ENCODE data around the gene LSR.

DNA sequence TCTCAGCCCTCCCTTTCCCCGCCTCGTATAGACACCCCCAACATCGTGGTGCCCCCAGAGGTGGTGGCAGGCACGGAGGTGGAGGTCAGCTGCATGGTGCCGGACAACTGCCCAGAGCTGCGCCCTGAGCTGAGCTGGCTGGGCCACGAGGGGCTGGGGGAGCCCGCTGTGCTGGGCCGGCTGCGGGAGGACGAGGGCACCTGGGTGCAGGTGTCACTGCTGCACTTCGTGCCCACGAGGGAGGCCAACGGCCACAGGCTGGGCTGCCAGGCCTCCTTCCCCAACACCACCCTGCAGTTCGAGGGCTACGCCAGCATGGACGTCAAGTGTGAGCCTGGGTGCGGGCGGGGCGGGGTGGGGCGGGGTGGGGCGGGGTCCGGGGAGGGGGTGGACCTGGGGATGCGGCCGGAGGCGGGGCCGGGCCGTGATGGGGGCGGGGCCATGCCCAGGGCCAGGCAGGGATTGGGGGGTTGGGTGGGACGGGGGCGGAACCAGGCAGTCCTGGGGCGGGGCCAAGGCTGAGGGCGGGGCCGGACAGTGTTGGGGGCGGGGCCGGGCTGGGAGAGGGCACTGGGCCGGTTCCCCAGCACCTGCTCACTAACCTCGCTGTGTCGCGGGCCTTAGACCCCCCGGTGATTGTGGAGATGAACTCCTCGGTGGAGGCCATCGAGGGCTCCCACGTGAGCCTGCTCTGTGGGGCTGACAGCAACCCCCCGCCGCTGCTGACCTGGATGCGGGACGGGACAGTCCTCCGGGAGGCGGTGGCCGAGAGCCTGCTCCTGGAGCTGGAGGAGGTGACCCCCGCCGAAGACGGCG, 50.9 kb downstream of the LSR start:
- TF ChIP-seq, protein P1, sequence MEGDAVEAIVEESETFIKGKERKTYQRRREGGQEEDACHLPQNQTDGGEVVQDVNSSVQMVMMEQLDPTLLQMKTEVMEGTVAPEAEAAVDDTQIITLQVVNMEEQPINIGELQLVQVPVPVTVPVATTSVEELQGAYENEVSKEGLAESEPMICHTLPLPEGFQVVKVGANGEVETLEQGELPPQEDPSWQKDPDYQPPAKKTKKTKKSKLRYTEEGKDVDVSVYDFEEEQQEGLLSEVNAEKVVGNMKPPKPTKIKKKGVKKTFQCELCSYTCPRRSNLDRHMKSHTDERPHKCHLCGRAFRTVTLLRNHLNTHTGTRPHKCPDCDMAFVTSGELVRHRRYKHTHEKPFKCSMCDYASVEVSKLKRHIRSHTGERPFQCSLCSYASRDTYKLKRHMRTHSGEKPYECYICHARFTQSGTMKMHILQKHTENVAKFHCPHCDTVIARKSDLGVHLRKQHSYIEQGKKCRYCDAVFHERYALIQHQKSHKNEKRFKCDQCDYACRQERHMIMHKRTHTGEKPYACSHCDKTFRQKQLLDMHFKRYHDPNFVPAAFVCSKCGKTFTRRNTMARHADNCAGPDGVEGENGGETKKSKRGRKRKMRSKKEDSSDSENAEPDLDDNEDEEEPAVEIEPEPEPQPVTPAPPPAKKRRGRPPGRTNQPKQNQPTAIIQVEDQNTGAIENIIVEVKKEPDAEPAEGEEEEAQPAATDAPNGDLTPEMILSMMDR (conservative IDR thresholded peaks at IDR 0.05; ENCODE audit: low read depth in 2 of 2): no peak
- TF ChIP-seq JUNB (IDR thresholded peaks at IDR 0.05; ENCODE audit: unreplicated experiment): no peak
- TF ChIP-seq CREB1 (CRISPR knock-in tag; IDR thresholded peaks at IDR 0.05; ENCODE audit: low read depth): no peak
- TF ChIP-seq, protein P2, sequence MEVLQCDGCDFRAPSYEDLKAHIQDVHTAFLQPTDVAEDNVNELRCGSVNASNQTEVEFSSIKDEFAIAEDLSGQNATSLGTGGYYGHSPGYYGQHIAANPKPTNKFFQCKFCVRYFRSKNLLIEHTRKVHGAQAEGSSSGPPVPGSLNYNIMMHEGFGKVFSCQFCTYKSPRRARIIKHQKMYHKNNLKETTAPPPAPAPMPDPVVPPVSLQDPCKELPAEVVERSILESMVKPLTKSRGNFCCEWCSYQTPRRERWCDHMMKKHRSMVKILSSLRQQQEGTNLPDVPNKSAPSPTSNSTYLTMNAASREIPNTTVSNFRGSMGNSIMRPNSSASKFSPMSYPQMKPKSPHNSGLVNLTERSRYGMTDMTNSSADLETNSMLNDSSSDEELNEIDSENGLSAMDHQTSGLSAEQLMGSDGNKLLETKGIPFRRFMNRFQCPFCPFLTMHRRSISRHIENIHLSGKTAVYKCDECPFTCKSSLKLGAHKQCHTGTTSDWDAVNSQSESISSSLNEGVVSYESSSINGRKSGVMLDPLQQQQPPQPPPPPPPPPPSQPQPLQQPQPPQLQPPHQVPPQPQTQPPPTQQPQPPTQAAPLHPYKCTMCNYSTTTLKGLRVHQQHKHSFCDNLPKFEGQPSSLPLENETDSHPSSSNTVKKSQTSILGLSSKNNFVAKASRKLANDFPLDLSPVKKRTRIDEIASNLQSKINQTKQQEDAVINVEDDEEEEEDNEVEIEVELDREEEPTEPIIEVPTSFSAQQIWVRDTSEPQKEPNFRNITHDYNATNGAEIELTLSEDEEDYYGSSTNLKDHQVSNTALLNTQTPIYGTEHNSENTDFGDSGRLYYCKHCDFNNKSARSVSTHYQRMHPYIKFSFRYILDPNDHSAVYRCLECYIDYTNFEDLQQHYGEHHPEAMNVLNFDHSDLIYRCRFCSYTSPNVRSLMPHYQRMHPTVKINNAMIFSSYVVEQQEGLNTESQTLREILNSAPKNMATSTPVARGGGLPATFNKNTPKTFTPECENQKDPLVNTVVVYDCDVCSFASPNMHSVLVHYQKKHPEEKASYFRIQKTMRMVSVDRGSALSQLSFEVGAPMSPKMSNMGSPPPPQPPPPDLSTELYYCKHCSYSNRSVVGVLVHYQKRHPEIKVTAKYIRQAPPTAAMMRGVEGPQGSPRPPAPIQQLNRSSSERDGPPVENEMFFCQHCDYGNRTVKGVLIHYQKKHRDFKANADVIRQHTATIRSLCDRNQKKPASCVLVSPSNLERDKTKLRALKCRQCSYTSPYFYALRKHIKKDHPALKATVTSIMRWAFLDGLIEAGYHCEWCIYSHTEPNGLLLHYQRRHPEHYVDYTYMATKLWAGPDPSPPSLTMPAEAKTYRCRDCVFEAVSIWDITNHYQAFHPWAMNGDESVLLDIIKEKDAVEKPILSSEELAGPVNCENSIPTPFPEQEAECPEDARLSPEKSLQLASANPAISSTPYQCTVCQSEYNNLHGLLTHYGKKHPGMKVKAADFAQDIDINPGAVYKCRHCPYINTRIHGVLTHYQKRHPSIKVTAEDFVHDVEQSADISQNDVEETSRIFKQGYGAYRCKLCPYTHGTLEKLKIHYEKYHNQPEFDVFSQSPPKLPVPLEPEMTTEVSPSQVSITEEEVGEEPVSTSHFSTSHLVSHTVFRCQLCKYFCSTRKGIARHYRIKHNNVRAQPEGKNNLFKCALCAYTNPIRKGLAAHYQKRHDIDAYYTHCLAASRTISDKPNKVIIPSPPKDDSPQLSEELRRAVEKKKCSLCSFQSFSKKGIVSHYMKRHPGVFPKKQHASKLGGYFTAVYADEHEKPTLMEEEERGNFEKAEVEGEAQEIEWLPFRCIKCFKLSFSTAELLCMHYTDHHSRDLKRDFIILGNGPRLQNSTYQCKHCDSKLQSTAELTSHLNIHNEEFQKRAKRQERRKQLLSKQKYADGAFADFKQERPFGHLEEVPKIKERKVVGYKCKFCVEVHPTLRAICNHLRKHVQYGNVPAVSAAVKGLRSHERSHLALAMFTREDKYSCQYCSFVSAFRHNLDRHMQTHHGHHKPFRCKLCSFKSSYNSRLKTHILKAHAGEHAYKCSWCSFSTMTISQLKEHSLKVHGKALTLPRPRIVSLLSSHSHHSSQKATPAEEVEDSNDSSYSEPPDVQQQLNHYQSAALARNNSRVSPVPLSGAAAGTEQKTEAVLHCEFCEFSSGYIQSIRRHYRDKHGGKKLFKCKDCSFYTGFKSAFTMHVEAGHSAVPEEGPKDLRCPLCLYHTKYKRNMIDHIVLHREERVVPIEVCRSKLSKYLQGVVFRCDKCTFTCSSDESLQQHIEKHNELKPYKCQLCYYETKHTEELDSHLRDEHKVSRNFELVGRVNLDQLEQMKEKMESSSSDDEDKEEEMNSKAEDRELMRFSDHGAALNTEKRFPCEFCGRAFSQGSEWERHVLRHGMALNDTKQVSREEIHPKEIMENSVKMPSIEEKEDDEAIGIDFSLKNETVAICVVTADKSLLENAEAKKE (CRISPR knock-in tag; IDR thresholded peaks at IDR 0.05): no peak
- no peak for TF ChIP-seq EZH2 (IDR thresholded peaks at IDR 0.05; ENCODE audit: low read depth, unreplicated experiment)
- TF ChIP-seq, protein P3, sequence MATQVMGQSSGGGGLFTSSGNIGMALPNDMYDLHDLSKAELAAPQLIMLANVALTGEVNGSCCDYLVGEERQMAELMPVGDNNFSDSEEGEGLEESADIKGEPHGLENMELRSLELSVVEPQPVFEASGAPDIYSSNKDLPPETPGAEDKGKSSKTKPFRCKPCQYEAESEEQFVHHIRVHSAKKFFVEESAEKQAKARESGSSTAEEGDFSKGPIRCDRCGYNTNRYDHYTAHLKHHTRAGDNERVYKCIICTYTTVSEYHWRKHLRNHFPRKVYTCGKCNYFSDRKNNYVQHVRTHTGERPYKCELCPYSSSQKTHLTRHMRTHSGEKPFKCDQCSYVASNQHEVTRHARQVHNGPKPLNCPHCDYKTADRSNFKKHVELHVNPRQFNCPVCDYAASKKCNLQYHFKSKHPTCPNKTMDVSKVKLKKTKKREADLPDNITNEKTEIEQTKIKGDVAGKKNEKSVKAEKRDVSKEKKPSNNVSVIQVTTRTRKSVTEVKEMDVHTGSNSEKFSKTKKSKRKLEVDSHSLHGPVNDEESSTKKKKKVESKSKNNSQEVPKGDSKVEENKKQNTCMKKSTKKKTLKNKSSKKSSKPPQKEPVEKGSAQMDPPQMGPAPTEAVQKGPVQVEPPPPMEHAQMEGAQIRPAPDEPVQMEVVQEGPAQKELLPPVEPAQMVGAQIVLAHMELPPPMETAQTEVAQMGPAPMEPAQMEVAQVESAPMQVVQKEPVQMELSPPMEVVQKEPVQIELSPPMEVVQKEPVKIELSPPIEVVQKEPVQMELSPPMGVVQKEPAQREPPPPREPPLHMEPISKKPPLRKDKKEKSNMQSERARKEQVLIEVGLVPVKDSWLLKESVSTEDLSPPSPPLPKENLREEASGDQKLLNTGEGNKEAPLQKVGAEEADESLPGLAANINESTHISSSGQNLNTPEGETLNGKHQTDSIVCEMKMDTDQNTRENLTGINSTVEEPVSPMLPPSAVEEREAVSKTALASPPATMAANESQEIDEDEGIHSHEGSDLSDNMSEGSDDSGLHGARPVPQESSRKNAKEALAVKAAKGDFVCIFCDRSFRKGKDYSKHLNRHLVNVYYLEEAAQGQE (IDR thresholded peaks at IDR 0.05; ENCODE audit: unreplicated experiment): no peak
- TF ChIP-seq STAT1 (IDR thresholded peaks at IDR 0.05; ENCODE audit: unreplicated experiment): no peak
- no peak for TF ChIP-seq EZH2phosphoT487 (IDR thresholded peaks at IDR 0.05; ENCODE audit: unreplicated experiment)
- no peak for TF ChIP-seq POLR2AphosphoS5 (IDR thresholded peaks at IDR 0.05; ENCODE audit: low read depth)
- TF ChIP-seq, protein P4, sequence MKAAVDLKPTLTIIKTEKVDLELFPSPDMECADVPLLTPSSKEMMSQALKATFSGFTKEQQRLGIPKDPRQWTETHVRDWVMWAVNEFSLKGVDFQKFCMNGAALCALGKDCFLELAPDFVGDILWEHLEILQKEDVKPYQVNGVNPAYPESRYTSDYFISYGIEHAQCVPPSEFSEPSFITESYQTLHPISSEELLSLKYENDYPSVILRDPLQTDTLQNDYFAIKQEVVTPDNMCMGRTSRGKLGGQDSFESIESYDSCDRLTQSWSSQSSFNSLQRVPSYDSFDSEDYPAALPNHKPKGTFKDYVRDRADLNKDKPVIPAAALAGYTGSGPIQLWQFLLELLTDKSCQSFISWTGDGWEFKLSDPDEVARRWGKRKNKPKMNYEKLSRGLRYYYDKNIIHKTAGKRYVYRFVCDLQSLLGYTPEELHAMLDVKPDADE (IDR thresholded peaks at IDR 0.05): no peak
- no peak for TF ChIP-seq ZNF331 (CRISPR knock-in tag; IDR thresholded peaks at IDR 0.05; ENCODE audit: low read depth)
